Natural killer cell (primary cell): ENCODE results near the gene SELENOO. TPM values are rescaled to one million over a fixed set of nuclear protein-coding genes. Genes with fewer than 3 reads are reported as not detected.

Experiments
- ATAC-seq, 3 donors: fragments of 150-1000 bp in 2 of 3; fragments of 200-7000 bp in 1 of 3; cut with Tn5 transposase; 1 replicate in 1 of 3; 2 replicates in 2 of 3; pipeline ENCODE4 v1.10.0; 2021; ENCODE audit warnings: mild to moderate bottlenecking in 2 of 3, moderate library complexity in 2 of 3
- DNase-seq, 2 donors: peaks; one replicate each; pipeline versions ENCODE4 v3.0.0 to v3.0.0-alpha.2; 2013 to 2021; ENCODE audit warnings: mixed read lengths in 1 of 2
- H3K27ac ChIP-seq: one replicate; pipeline ENCODE4 v1.5.1; 2013; ENCODE audit warnings: mild to moderate bottlenecking, low read length
- H3K27me3 ChIP-seq: one replicate; pipeline ENCODE4 v1.6.1; 2013; ENCODE audit warnings: low read length; ENCODE audit not compliant: control insufficient read depth, insufficient read depth
- H3K36me3 ChIP-seq: one replicate; pipeline ENCODE4 v1.6.1; 2013; ENCODE audit warnings: low read length; ENCODE audit not compliant: control insufficient read depth, insufficient read depth
- H3K4me1 ChIP-seq: one replicate; pipeline ENCODE4 v1.6.1; 2013; ENCODE audit warnings: low read length; ENCODE audit not compliant: control insufficient read depth, insufficient read depth
- H3K4me3 ChIP-seq: one replicate; pipeline ENCODE4 v1.5.1; 2013; ENCODE audit warnings: low read length
- H3K9me3 ChIP-seq: one replicate; pipeline ENCODE4 v1.6.1; 2013; ENCODE audit warnings: low read length; ENCODE audit not compliant: control insufficient read depth, insufficient read depth
- H3K27ac Mint-ChIP-seq, 2 donors: one replicate each; pipeline ENCODE4 v1.8.0; 2022; ENCODE audit warnings: mild to moderate bottlenecking in 2 of 2, mixed read lengths in 2 of 2, moderate library complexity in 1 of 2
- H3K27me3 Mint-ChIP-seq, 2 donors: one replicate each; pipeline ENCODE4 v1.8.0; 2022; ENCODE audit warnings: low read depth in 2 of 2, mixed read lengths in 2 of 2
- H3K36me3 Mint-ChIP-seq: one replicate; pipeline ENCODE4 v1.8.0; 2022; ENCODE audit warnings: mixed read lengths
- H3K4me1 Mint-ChIP-seq, 2 donors: one replicate each; pipeline ENCODE4 v1.8.0; 2022; ENCODE audit warnings: mixed read lengths in 2 of 2
- H3K4me3 Mint-ChIP-seq: one replicate; pipeline ENCODE4 v1.8.0; 2022; ENCODE audit warnings: mild to moderate bottlenecking, moderate library complexity, mixed read lengths
- H3K9me3 Mint-ChIP-seq, 2 donors: one replicate each; pipeline ENCODE4 v1.8.0; 2022; ENCODE audit warnings: mixed read lengths in 2 of 2
- CTCF ChIP-seq: fragments of 200-600 bp; IDR thresholded peaks from one replicate; pipeline ENCODE4 v1.8.0; 2022; ENCODE audit warnings: antibody characterized with exemption
- WGBS: methylation state at CpG from one replicate; pipeline ENCODE4 v1.1.7; 2013; ENCODE audit warnings: missing lambda C conversion rate; ENCODE audit not compliant: insufficient coverage; 5-methylcytosine and 5-hydroxymethylcytosine counted together
- intact Hi-C: fragments of 100-400 bp; cut with micrococcal nuclease; formaldehyde crosslinking; loops from one replicate; pipeline ENCODE4 v1.14.2; 2022
- total RNA-seq, 4 donors: library from RNA; stranded (reverse); fragments of 120-200 nt in 1 of 4; gene quantifications; one replicate each; pipeline versions ENCODE4 v1.2.3 to v1.2.4, GENCODE V29; 2013 to 2022

The SELENOO gene
- total RNA-seq, 3 donors from 2014 or later (not counting 1 experiment from before 2014, with no cell fraction given), result 37.3 to 45.2 (median 37.6) TPM

- Histone ChIP-seq H3K4me3 (no peak overlapping the region), H3K36me3 (peaks cover 49% of the 10 kb centered on the region), H3K9me3 (no peaks in the 10 kb centered on the region), H3K4me1 (no peaks in the 10 kb centered on the region), H3K27ac (no peak overlapping the region), H3K27me3 (no peaks in the 10 kb centered on the region)
- intact Hi-C loops, result no loop called here
- H3K36me3 Mint-ChIP-seq, result peaks cover 7% of the 10 kb centered on the region
- WGBS, result 94% methylated on average over 9 of the region's 9 CpGs
- peaks cover 0 to 11% of the 10 kb centered on the region in 2 donors for H3K4me1 Mint-ChIP-seq
- DNase-seq (no peak), ATAC-seq (no peak)
- TF ChIP-seq CTCF, result no peak
- no peaks in the 10 kb centered on the region for H3K27me3 Mint-ChIP-seq
- H3K9me3 Mint-ChIP-seq, result no peaks in the 10 kb centered on the region
- H3K4me3 Mint-ChIP-seq, result no peak overlapping the region
- peak overlapping the region in 1 of 2 donors; percentile 65 for H3K27ac Mint-ChIP-seq
Measured at GRCh38 chr22:50228366-50228765, 27.6 kb downstream of the SELENOO start.

- WGBS, result 98% methylated on average over 15 of the region's 16 CpGs
- H3K27me3 Mint-ChIP-seq, result no peaks in the 10 kb centered on the region
- no peak for DNase-seq
- Histone ChIP-seq H3K27ac (no peak overlapping the region), H3K4me3 (no peak overlapping the region), H3K9me3 (no peaks in the 10 kb centered on the region), H3K4me1 (no peaks in the 10 kb centered on the region), H3K27me3 (no peaks in the 10 kb centered on the region), H3K36me3 (peaks cover 45% of the 10 kb centered on the region)
- no peak for ATAC-seq
- H3K4me3 Mint-ChIP-seq, result no peak overlapping the region
- H3K36me3 Mint-ChIP-seq, result peaks cover under 1% of the 10 kb centered on the region
- TF ChIP-seq CTCF, result no peak
- intact Hi-C loops, result no loop called here
- H3K9me3 Mint-ChIP-seq, result no peaks in the 10 kb centered on the region
- peaks cover 7 to 19% of the 10 kb centered on the region in 2 donors for H3K4me1 Mint-ChIP-seq
- peak overlapping the region in 1 of 2 donors; percentile 65 for H3K27ac Mint-ChIP-seq
Measured at GRCh38 chr22:50229370-50229769, 28.6 kb downstream of the SELENOO start.

DNA sequence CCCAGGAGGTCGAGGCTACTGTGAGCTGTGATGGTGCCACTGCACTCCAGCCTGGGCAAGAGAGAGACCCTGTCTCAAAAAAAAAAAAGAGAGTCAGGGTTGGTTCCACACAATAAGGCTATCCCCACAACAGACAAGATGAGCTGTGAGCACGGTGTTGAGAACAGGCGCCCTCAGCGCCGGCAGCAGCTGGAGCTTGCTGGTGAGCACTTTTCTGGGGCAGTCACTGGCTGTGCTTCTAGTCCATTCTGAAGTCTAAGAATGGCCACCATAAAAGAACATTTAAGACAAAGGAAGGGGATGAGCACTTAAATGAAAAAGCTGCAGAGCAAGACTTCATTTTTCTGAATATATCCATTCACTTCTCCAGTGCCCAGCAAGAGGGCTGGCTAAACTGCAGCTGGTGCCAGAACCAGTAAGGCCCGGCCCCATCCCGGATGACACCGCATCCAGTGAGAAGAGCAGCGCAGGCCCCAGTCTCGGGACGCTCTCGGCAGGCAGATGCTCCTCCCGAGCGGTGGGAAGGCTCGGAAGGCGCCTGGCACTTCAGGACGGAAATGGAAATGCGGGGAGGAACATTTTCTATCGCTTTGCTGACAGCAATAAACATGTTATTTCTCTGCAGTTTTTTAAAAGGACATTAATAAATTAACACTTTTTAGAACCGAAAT lies 31.8 kb downstream of the SELENOO start:
- Histone ChIP-seq H3K27ac (no peak overlapping the region), H3K36me3 (peaks cover 23% of the 10 kb centered on the region), H3K9me3 (no peaks in the 10 kb centered on the region), H3K4me3 (no peak overlapping the region), H3K27me3 (no peaks in the 10 kb centered on the region), H3K4me1 (peaks cover 8% of the 10 kb centered on the region)
- whole genome bisulfite sequencing, result 97% methylated on average over 20 of the region's 20 CpGs
- intact Hi-C loops, result no loop called here
- Mint-ChIP-seq H3K4me1 (peaks cover 20 to 36% of the 10 kb centered on the region in 2 donors), H3K36me3 (no peaks in the 10 kb centered on the region), H3K4me3 (no peak overlapping the region), H3K9me3 (no peaks in the 10 kb centered on the region), H3K27me3 (no peaks in the 10 kb centered on the region), H3K27ac (no peak overlapping the region)
- no peak for DNase-seq
- no peak for TF ChIP-seq CTCF
- ATAC-seq, result no peak

DNA sequence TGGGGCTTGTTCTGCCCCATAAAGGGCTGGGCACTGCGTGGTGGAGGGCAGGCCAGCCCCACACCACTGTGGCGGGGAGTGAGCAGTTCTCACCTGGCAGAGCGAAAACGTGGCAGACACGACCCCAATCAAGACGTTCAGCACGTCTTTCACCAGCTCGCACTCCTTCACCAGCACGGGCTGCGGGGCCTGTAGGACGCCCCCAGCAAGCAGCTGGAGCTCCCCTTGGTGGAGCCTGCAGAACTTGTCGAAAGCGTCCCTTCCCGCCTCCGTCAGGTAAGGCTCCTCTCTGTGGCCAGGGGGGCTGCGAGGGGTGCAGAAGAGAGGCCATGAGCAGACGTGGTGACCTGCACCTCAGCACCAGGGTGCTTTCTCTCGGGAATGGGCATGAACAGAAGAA lies 32.4 kb downstream of the SELENOO start:
- Mint-ChIP-seq H3K9me3 (no peaks in the 10 kb centered on the region), H3K36me3 (no peaks in the 10 kb centered on the region), H3K27me3 (no peaks in the 10 kb centered on the region), H3K4me3 (no peak overlapping the region), H3K4me1 (peaks cover 20 to 36% of the 10 kb centered on the region in 2 donors), H3K27ac (no peak overlapping the region)
- intact Hi-C loops, result no loop called here
- DNase-seq, result no peak
- TF ChIP-seq CTCF, result no peak
- Histone ChIP-seq H3K4me1 (peaks cover 8% of the 10 kb centered on the region), H3K27ac (no peak overlapping the region), H3K36me3 (peaks cover 22% of the 10 kb centered on the region), H3K4me3 (no peak overlapping the region), H3K27me3 (no peaks in the 10 kb centered on the region), H3K9me3 (no peaks in the 10 kb centered on the region)
- 92% methylated on average over 18 of the region's 18 CpGs for WGBS
- no peak for ATAC-seq
